C4-2B (cell line): ENCODE data around the gene NNT.
"Not testable (repeated sequence)": the region's sequence is repeated elsewhere in the genome, so short reads cannot be mapped to it uniquely, and the experiment has no call there.

Source experiments
- H3K27ac ChIP-seq: fragments of 450-650 bp; 2 replicates; pipeline ENCODE4 v1.5.1; 2017
- CTCF ChIP-seq: fragments of 450-650 bp; conservative IDR thresholded peaks from 2 replicates; pipeline ENCODE4 v1.5.1; 2017; ENCODE audit warnings: mild to moderate bottlenecking
- ZFX ChIP-seq: fragments of 450-650 bp; IDR thresholded peaks from 2 replicates; pipeline ENCODE4 v1.6.1; 2017

The NNT gene

GRCh38 chr5:43571237-43571636 is 31.7 kb upstream of the NNT start:
- no peak for TF ChIP-seq ZFX
- TF ChIP-seq CTCF, result no peak
- no peak overlapping the region for H3K27ac ChIP-seq

- no peak overlapping the region for H3K27ac ChIP-seq
- TF ChIP-seq CTCF (no peak), ZFX (no peak)
These were observed 30.6 kb upstream of the NNT start for GRCh38 chr5:43572357-43572756.

- no peak overlapping the region for H3K27ac ChIP-seq
- TF ChIP-seq CTCF (no peak), ZFX (no peak)
These were observed 29.9 kb upstream of the NNT start for GRCh38 chr5:43573058-43573457.

GRCh38 chr5:43580402-43581210 is 22.4 kb upstream of the NNT start:
- not testable (repeated sequence) for H3K27ac ChIP-seq

DNA sequence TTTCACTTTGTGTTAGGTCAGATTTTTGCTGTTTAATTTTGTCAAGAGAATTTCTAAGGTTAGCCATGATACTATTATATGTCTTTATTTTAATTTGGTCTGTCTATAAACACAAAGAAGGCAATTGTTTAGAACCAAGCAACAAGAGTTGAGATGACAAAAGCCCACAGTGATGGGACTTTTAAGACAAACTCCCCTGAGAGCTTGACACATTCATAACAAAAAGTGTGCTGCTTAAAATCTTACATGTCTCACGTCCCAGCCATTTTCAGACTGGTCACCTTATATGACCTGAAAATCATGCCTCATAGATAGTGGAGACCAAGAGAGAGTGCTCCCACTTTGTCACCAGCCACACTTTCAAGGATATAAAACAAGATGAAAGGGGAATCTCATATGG is 21.6 kb upstream of the NNT start:
- TF ChIP-seq ZFX (no peak), CTCF (no peak)
- H3K27ac ChIP-seq, result no peak overlapping the region

- no peak overlapping the region for H3K27ac ChIP-seq
- TF ChIP-seq ZFX, result no peak
- TF ChIP-seq CTCF, result no peak
These were observed 20.6 kb upstream of the NNT start for GRCh38 chr5:43582082-43583005.

DNA sequence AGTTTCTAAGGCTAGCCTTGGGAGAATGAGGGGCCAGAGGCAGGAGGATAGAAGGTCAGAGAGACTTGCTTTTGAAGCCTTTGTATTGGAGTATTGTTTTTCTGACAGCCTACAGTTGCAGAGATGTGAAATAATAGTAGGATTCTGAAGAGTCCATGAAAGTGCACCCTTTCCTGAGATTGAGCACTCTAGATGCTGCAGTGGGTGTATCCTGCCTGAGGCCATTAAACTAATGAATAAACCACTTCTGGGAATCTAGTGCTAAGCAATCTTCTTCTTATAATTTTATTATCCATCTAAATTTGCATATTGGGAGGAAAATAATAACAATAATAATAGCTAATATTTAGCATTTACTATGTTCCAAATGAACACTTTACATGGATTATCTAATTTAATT is 19.3 kb upstream of the NNT start:
- TF ChIP-seq CTCF (no peak), ZFX (no peak)
- H3K27ac ChIP-seq, result no peak overlapping the region
